GM12864 (cell line): ENCODE results near the gene POLDIP2.

Source experiments
- DNase-seq: peaks from one replicate; pipeline ENCODE4 v3.0.0-alpha.2; 2011; ENCODE audit warnings: low read depth
- H3K4me3 ChIP-seq: 2 replicates; pipeline ENCODE4 v1.5.1; 2011; ENCODE audit warnings: mild to moderate bottlenecking, low read depth, low read length, control low read depth
- CTCF ChIP-seq: IDR thresholded peaks from 2 replicates; pipeline ENCODE4 v1.5.1; 2011; ENCODE audit warnings: low read depth, mild to moderate bottlenecking, moderate library complexity, low read length, control low read depth, inconsistent platforms; ENCODE audit errors: missing control alignments

The POLDIP2 gene

GRCh38 chr17:28315846-28316705 lies 41.3 kb downstream of the POLDIP2 start:
- no peak for TF ChIP-seq CTCF
- DNase-seq: no peak
- H3K4me3 ChIP-seq: no peak overlapping the region

- no peak for DNase-seq
- TF ChIP-seq CTCF: no peak
- no peak overlapping the region for H3K4me3 ChIP-seq
Observed at GRCh38 chr17:28313841-28314240, 43.5 kb downstream of the POLDIP2 start.

- TF ChIP-seq CTCF: no peak
- no peak for DNase-seq
Observed at GRCh38 chr17:28306954-28307401, 50.3 kb downstream of the POLDIP2 start.

GRCh38 chr17:28298449-28298848 lies 58.9 kb downstream of the POLDIP2 start:
- no peak for TF ChIP-seq CTCF
- H3K4me3 ChIP-seq: no peak overlapping the region
- DNase-seq: no peak

More at GRCh38 chr17:28306954-28307401, 50.3 kb downstream of the POLDIP2 start:
- no peak overlapping the region for H3K4me3 ChIP-seq
